Astrocyte (in vitro differentiated cells and primary cell): ENCODE measurements around the gene RFX4. TPM values are rescaled to one million over a fixed set of nuclear protein-coding genes. Genes with fewer than 3 reads are reported as not detected.

ENCODE experiments used
- DNase-seq: peaks from one replicate; pipeline ENCODE4 v3.0.0-alpha.2; 2010; ENCODE audit warnings: low read depth
- FAIRE-seq: peaks from 2 replicates; lab custom pipeline; 2011; peaks lifted over from hg19 to GRCh38; lab: Jason Lieb, UNC
- H2AFZ ChIP-seq: 2 replicates; pipeline ENCODE4 v1.6.0; 2012; ENCODE audit warnings: low read depth, low read length, inconsistent platforms
- H3K27ac ChIP-seq: 2 replicates; pipeline ENCODE4 v1.5.1; 2011; ENCODE audit warnings: low read depth, low read length, inconsistent platforms
- H3K27me3 ChIP-seq: 2 replicates; pipeline ENCODE4 v1.6.0; 2011; ENCODE audit warnings: low read length, inconsistent platforms; ENCODE audit not compliant: insufficient read depth
- H3K36me3 ChIP-seq: 2 replicates; pipeline ENCODE4 v1.5.1; 2011; ENCODE audit warnings: low read length, inconsistent platforms; ENCODE audit not compliant: insufficient read depth
- H3K4me1 ChIP-seq: 2 replicates; pipeline ENCODE4 v1.5.1; 2011; ENCODE audit warnings: low read length, inconsistent platforms; ENCODE audit not compliant: insufficient read depth
- H3K4me2 ChIP-seq: 2 replicates; pipeline ENCODE4 v1.6.0; 2012; ENCODE audit warnings: low read length, inconsistent platforms
- H3K4me3 ChIP-seq: 2 replicates; pipeline ENCODE4 v1.5.1; 2011; ENCODE audit warnings: low read depth, mild to moderate bottlenecking, low read length, inconsistent platforms; ENCODE audit not compliant: insufficient read depth
- H3K79me2 ChIP-seq: 2 replicates; pipeline ENCODE4 v1.6.0; 2012; ENCODE audit warnings: mild to moderate bottlenecking, low read length, inconsistent platforms; ENCODE audit not compliant: insufficient read depth
- H3K9ac ChIP-seq: 2 replicates; pipeline ENCODE4 v1.6.0; 2012; ENCODE audit warnings: mild to moderate bottlenecking, low read length, inconsistent platforms
- H3K9me3 ChIP-seq: 2 replicates; pipeline ENCODE4 v1.5.1; 2012; ENCODE audit warnings: low read depth, mild to moderate bottlenecking, low read length, inconsistent platforms; ENCODE audit not compliant: insufficient read depth
- H4K20me1 ChIP-seq: 2 replicates; pipeline ENCODE4 v1.6.0; 2012; ENCODE audit warnings: low read length, inconsistent platforms; ENCODE audit not compliant: insufficient read depth
- H3K27ac Mint-ChIP-seq: one replicate; pipeline ENCODE4 v1.8.0; 2021; ENCODE audit warnings: mild to moderate bottlenecking, mixed read lengths; ENCODE audit not compliant: unreplicated experiment
- H3K27me3 Mint-ChIP-seq: one replicate; pipeline ENCODE4 v1.8.0; 2021; ENCODE audit warnings: low read depth, mixed read lengths; ENCODE audit not compliant: unreplicated experiment
- H3K36me3 Mint-ChIP-seq: one replicate; pipeline ENCODE4 v1.8.0; 2021; ENCODE audit warnings: low read depth, mixed read lengths; ENCODE audit not compliant: unreplicated experiment
- H3K4me1 Mint-ChIP-seq: one replicate; pipeline ENCODE4 v1.8.0; 2021; ENCODE audit warnings: low read depth, mixed read lengths; ENCODE audit not compliant: unreplicated experiment
- H3K4me3 Mint-ChIP-seq: one replicate; pipeline ENCODE4 v1.8.0; 2021; ENCODE audit warnings: mild to moderate bottlenecking, moderate library complexity, mixed read lengths; ENCODE audit not compliant: unreplicated experiment
- H3K9me3 Mint-ChIP-seq: one replicate; pipeline ENCODE4 v1.8.0; 2021; ENCODE audit warnings: mild to moderate bottlenecking, mixed read lengths; ENCODE audit not compliant: unreplicated experiment
- EZH2 ChIP-seq: IDR thresholded peaks from 2 replicates; pipeline ENCODE4 v1.6.1; 2012; ENCODE audit warnings: mild to moderate bottlenecking, low read length, inconsistent platforms; ENCODE audit not compliant: insufficient read depth
- total RNA-seq: library from RNA; stranded (reverse); gene quantifications from 2 replicates; pipeline ENCODE4 v1.2.1, GENCODE V29; 2021
- TF ChIP-seq, protein P1 (sequence below): IDR thresholded peaks from 2 replicates; pipeline ENCODE4 v1.5.1; 2011; ENCODE audit warnings: low read depth, mild to moderate bottlenecking, inconsistent platforms, low read length, moderate library complexity; ENCODE audit not compliant: insufficient read depth

RFX4 gene
- total RNA-seq, 1 donor from 2014 or later = 0.07 TPM

DNA sequence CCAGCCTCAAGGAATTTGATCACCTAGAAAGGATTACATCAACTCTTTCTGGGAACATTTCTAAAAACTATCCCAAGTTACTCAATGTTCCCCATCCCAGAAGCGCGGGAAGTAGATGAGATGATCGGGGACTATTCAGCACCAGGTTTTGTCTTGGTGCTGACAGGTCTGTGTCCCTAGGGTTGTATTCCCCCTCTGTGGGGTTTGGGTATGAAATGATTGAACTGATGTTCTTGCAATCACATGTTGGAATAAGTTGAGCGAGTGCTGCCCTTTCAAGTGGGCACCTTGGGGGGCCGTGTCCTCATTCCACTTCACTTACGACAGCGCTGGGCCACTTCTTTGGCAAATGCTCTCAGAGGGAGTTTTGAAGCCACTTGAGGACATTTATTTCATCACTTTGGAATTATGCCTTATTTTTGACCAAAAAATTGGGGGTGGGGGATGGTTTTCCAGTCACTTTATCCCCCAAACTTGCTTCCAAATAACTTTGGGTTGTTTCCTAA lies 69.8 kb downstream of the RFX4 start:
- FAIRE-seq = no peak
- H3K79me2 ChIP-seq = no peaks in the 10 kb centered on the region
- Mint-ChIP-seq H3K36me3 (no peaks in the 10 kb centered on the region), H3K27me3 (peaks cover 17% of the 10 kb centered on the region), H3K4me3 (no peak overlapping the region), H3K4me1 (no peaks in the 10 kb centered on the region), H3K9me3 (peaks cover 8% of the 10 kb centered on the region), H3K27ac (no peak overlapping the region)
- H2AFZ ChIP-seq = no peak overlapping the region
- DNase-seq = no peak
- no peak overlapping the region for H3K4me3 ChIP-seq
- no peaks in the 10 kb centered on the region for H3K9me3 ChIP-seq
- no peak overlapping the region for H3K4me2 ChIP-seq
- peaks cover 4% of the 10 kb centered on the region for H3K27me3 ChIP-seq
- no peak overlapping the region for H3K27ac ChIP-seq
- H3K9ac ChIP-seq = no peak overlapping the region
- TF ChIP-seq, protein P1, sequence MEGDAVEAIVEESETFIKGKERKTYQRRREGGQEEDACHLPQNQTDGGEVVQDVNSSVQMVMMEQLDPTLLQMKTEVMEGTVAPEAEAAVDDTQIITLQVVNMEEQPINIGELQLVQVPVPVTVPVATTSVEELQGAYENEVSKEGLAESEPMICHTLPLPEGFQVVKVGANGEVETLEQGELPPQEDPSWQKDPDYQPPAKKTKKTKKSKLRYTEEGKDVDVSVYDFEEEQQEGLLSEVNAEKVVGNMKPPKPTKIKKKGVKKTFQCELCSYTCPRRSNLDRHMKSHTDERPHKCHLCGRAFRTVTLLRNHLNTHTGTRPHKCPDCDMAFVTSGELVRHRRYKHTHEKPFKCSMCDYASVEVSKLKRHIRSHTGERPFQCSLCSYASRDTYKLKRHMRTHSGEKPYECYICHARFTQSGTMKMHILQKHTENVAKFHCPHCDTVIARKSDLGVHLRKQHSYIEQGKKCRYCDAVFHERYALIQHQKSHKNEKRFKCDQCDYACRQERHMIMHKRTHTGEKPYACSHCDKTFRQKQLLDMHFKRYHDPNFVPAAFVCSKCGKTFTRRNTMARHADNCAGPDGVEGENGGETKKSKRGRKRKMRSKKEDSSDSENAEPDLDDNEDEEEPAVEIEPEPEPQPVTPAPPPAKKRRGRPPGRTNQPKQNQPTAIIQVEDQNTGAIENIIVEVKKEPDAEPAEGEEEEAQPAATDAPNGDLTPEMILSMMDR = no peak
- no peak for TF ChIP-seq EZH2
- no peaks in the 10 kb centered on the region for H4K20me1 ChIP-seq
- no peaks in the 10 kb centered on the region for H3K36me3 ChIP-seq
- no peaks in the 10 kb centered on the region for H3K4me1 ChIP-seq

DNA sequence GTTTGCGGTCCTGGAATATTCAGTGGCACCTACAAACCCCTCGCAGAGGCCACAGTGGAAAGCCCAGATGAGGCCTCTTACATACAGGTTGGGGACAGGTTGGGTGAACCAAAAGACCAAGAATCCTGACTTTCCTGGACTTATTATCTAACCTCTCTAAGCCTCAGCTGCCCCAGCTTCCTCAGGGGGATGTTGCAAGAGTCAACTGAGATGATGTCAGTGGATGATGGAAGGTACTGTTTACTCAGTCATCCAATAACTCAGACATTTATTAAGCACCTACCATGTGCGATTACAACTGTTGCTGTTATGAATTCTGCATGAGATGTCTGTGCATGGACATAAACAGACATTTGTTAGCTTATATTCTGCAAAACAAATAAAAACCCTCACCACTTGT lies 72.8 kb downstream of the RFX4 start:
- no peak overlapping the region for H3K4me3 ChIP-seq
- H4K20me1 ChIP-seq = no peaks in the 10 kb centered on the region
- TF ChIP-seq EZH2 = no peak
- TF ChIP-seq, protein P1 = no peak
- Mint-ChIP-seq H3K4me3 (no peak overlapping the region), H3K9me3 (peaks cover 15% of the 10 kb centered on the region), H3K4me1 (no peaks in the 10 kb centered on the region), H3K36me3 (peaks cover 5% of the 10 kb centered on the region), H3K27ac (no peak overlapping the region), H3K27me3 (peaks cover 17% of the 10 kb centered on the region)
- no peak for DNase-seq
- no peaks in the 10 kb centered on the region for H3K4me1 ChIP-seq
- peaks cover 1% of the 10 kb centered on the region for H3K9me3 ChIP-seq
- no peaks in the 10 kb centered on the region for H3K79me2 ChIP-seq
- H3K27ac ChIP-seq = no peak overlapping the region
- no peak overlapping the region for H3K4me2 ChIP-seq
- no peaks in the 10 kb centered on the region for H3K36me3 ChIP-seq
- no peak overlapping the region for H2AFZ ChIP-seq
- peaks cover 4% of the 10 kb centered on the region for H3K27me3 ChIP-seq
- no peak overlapping the region for H3K9ac ChIP-seq
- FAIRE-seq = no peak

DNA sequence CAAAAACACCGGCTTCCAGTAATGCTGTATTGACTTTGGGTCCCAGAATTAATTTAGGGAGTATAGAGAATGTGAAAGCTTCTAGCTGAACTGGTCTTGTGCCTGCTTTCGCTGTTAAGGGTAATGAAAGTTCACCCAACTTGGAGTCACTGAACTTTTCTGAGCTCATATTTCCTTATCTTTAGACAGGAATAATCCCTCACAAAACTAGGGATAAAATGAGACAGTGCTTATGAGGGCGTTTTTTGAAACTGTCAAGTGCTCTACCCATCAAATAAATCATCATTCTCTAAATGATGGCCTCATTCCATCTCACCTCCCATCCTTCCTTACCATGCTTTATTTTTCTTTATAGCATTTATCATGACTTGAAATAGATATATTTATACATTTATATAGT lies 74.7 kb downstream of the RFX4 start:
- Mint-ChIP-seq H3K36me3 (peaks cover 5% of the 10 kb centered on the region), H3K4me3 (no peak overlapping the region), H3K9me3 (peaks cover 30% of the 10 kb centered on the region), H3K4me1 (no peaks in the 10 kb centered on the region), H3K27ac (no peak overlapping the region), H3K27me3 (peaks cover 12% of the 10 kb centered on the region)
- no peak for FAIRE-seq
- Histone ChIP-seq H3K4me2 (no peak overlapping the region), H3K36me3 (no peaks in the 10 kb centered on the region), H3K27ac (no peak overlapping the region), H3K4me3 (no peak overlapping the region), H3K4me1 (no peaks in the 10 kb centered on the region), H3K79me2 (no peaks in the 10 kb centered on the region), H2AFZ (no peak overlapping the region), H4K20me1 (no peaks in the 10 kb centered on the region), H3K27me3 (peaks cover 2% of the 10 kb centered on the region), H3K9me3 (peaks cover 7% of the 10 kb centered on the region), H3K9ac (no peak overlapping the region)
- no peak for DNase-seq
- TF ChIP-seq, protein P1 = no peak
- TF ChIP-seq EZH2 = no peak
